ENCODE data around the gene DDX60.

Gene DDX60

DNA sequence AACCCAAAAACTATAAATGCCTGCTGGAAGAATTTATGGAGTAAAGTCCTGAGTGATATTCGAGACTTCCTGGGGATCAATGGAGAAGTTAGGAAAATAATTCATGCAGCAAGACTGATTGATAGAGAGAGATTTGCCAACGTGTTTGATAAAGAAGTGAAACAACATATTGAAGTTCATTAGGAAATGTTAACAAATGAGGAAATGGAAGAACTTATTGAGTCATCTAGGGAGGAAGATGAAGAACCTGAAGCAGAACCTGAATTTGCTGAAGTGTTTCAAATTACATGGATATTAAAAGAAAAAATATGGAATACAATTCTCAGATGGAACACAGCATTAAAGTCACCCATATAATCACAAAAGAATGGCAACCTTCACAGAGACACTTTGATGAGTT lies 39.0 kb downstream of the DDX60 start:
- no peaks in the 10 kb centered on the region for H3K9me3 ChIP-seq (ENCODE audit: insufficient read depth, low read depth, low read length)
- H3K9ac ChIP-seq (ENCODE audit: low read depth, low read length), result no peak overlapping the region
- H3K27ac ChIP-seq (ENCODE audit: low read length), result no peak overlapping the region
- no peaks in the 10 kb centered on the region for H3K4me1 ChIP-seq (ENCODE audit: insufficient read depth, low read length)
- no peaks in the 10 kb centered on the region for H3K36me3 ChIP-seq (ENCODE audit: insufficient read depth, low read depth, low read length)
- H3K27me3 ChIP-seq (ENCODE audit: insufficient read depth, low read length), result no peaks in the 10 kb centered on the region
- H3K4me3 ChIP-seq (ENCODE audit: low read length), result no peak overlapping the region

DNA sequence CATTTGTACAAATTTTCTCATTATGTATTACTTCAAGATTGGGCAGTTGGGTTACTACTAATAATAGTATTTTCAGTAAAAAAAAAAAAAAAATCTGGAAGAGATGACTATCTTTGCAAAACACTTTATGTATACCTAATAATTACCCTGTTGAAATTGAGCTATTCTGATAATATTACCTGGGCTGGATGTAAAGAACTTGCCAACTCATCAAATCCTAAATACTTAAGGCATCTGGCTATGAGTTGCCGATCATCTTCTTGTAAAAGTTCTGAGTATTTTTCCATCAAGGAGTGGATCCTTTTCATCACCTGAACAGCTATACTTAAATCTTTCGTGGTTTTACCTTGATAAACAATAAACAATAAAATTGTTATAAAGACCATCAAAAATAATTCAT lies 42.7 kb downstream of the DDX60 start:
- Histone ChIP-seq H3K9me3 (ENCODE audit: insufficient read depth, low read depth, low read length) (no peaks in the 10 kb centered on the region), H3K4me3 (ENCODE audit: low read length) (no peak overlapping the region), H3K9ac (ENCODE audit: low read depth, low read length) (no peak overlapping the region), H3K4me1 (ENCODE audit: insufficient read depth, low read length) (no peaks in the 10 kb centered on the region), H3K27me3 (ENCODE audit: insufficient read depth, low read length) (no peaks in the 10 kb centered on the region), H3K36me3 (ENCODE audit: insufficient read depth, low read depth, low read length) (no peaks in the 10 kb centered on the region), H3K27ac (ENCODE audit: low read length) (no peak overlapping the region)

GRCh38 chr4:168274871-168275270 lies 43.7 kb downstream of the DDX60 start:
- H3K4me3 ChIP-seq (ENCODE audit: low read length), result no peak overlapping the region
- no peaks in the 10 kb centered on the region for H3K27me3 ChIP-seq (ENCODE audit: insufficient read depth, low read length)

GRCh38 chr4:168273838-168274237 lies 44.7 kb downstream of the DDX60 start:
- H3K36me3 ChIP-seq (ENCODE audit: insufficient read depth, low read depth, low read length), result no peaks in the 10 kb centered on the region
- no peaks in the 10 kb centered on the region for H3K4me1 ChIP-seq (ENCODE audit: insufficient read depth, low read length)
- no peak overlapping the region for H3K4me3 ChIP-seq (ENCODE audit: low read length)
- no peaks in the 10 kb centered on the region for H3K27me3 ChIP-seq (ENCODE audit: insufficient read depth, low read length)
- no peak overlapping the region for H3K9ac ChIP-seq (ENCODE audit: low read depth, low read length)
- H3K9me3 ChIP-seq (ENCODE audit: insufficient read depth, low read depth, low read length), result no peaks in the 10 kb centered on the region
- no peak overlapping the region for H3K27ac ChIP-seq (ENCODE audit: low read length)

More at GRCh38 chr4:168274871-168275270, 43.7 kb downstream of the DDX60 start:
- H3K9ac ChIP-seq (ENCODE audit: low read depth, low read length), result no peak overlapping the region
- no peaks in the 10 kb centered on the region for H3K36me3 ChIP-seq (ENCODE audit: insufficient read depth, low read depth, low read length)
- no peak overlapping the region for H3K27ac ChIP-seq (ENCODE audit: low read length)
- no peaks in the 10 kb centered on the region for H3K4me1 ChIP-seq (ENCODE audit: insufficient read depth, low read length)
- no peaks in the 10 kb centered on the region for H3K9me3 ChIP-seq (ENCODE audit: insufficient read depth, low read depth, low read length)

DNA sequence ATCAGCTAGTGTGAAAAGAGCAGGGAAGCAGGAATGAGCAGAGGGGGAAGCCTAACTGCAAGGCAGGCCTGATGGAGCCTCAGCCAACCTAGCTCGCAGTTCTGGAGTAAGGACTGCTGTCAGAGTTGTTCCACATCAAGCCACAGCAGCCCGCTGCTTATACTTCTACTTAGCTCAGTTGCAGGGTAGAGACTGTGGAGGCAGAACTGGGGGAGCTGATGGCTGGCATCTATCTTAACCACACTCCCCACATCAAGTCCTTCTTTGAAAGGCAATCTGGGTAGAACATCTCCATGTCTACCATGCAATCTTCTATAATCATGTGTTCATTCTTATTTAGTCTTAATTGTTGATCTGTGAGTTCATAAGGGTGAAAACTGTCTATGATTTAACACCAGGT lies 46.1 kb downstream of the DDX60 start:
- no peaks in the 10 kb centered on the region for H3K27me3 ChIP-seq (ENCODE audit: insufficient read depth, low read length)
- H3K4me1 ChIP-seq (ENCODE audit: insufficient read depth, low read length), result no peaks in the 10 kb centered on the region
- no peaks in the 10 kb centered on the region for H3K9me3 ChIP-seq (ENCODE audit: insufficient read depth, low read depth, low read length)
- H3K4me3 ChIP-seq (ENCODE audit: low read length), result no peak overlapping the region
- no peaks in the 10 kb centered on the region for H3K36me3 ChIP-seq (ENCODE audit: insufficient read depth, low read depth, low read length)
- no peak overlapping the region for H3K27ac ChIP-seq (ENCODE audit: low read length)
- no peak overlapping the region for H3K9ac ChIP-seq (ENCODE audit: low read depth, low read length)

DNA sequence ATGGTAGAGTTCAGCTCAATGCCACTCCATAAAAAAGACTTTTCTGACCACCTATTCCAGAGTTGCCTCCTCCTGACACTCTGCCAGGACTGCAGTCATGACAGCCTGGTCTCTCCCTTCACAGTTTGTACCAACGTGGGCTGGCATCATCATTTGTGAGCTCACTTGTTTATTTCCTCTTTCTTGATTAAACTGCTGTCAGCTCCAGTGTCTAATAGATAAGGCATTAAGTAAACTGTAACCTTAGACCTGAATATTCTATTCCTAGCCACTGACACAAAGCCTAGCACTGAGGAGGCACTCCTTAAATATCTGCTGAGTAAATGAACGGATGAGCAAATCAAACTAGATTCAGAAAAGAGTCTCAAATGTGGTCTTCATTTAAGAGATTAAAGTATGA lies 48.7 kb downstream of the DDX60 start:
- Histone ChIP-seq H3K9me3 (ENCODE audit: insufficient read depth, low read depth, low read length) (no peaks in the 10 kb centered on the region), H3K27ac (ENCODE audit: low read length) (no peak overlapping the region), H3K27me3 (ENCODE audit: insufficient read depth, low read length) (no peaks in the 10 kb centered on the region), H3K4me3 (ENCODE audit: low read length) (no peak overlapping the region), H3K36me3 (ENCODE audit: insufficient read depth, low read depth, low read length) (no peaks in the 10 kb centered on the region), H3K4me1 (ENCODE audit: insufficient read depth, low read length) (no peaks in the 10 kb centered on the region), H3K9ac (ENCODE audit: low read depth, low read length) (no peak overlapping the region)

DNA sequence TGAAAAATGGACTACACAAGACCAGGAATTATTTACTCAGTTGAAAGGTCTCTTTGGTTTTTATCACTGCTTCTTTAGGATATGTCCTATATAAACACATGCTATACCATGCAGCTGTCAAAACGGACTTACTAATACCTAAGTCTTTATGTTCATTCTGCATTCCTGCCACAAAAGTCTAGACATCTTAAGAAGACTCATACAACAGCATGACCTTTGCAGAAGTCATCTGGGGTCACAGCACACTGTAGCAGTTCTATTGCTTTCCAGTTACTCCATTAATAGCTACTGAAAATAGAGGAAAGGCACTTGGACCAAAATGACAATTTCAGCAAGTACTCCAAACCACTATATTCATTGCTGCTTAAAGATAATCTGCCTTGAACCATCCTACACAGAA lies 53.2 kb downstream of the DDX60 start:
- Histone ChIP-seq H3K4me1 (ENCODE audit: insufficient read depth, low read length) (no peaks in the 10 kb centered on the region), H3K36me3 (ENCODE audit: insufficient read depth, low read depth, low read length) (no peaks in the 10 kb centered on the region), H3K27ac (ENCODE audit: low read length) (no peak overlapping the region), H3K27me3 (ENCODE audit: insufficient read depth, low read length) (no peaks in the 10 kb centered on the region), H3K9ac (ENCODE audit: low read depth, low read length) (no peak overlapping the region), H3K9me3 (ENCODE audit: insufficient read depth, low read depth, low read length) (no peaks in the 10 kb centered on the region), H3K4me3 (ENCODE audit: low read length) (no peak overlapping the region)

- Histone ChIP-seq H3K9ac (ENCODE audit: low read depth, low read length) (no peak overlapping the region), H3K36me3 (ENCODE audit: insufficient read depth, low read depth, low read length) (no peaks in the 10 kb centered on the region), H3K4me1 (ENCODE audit: insufficient read depth, low read length) (no peaks in the 10 kb centered on the region), H3K4me3 (ENCODE audit: low read length) (no peak overlapping the region), H3K27me3 (ENCODE audit: insufficient read depth, low read length) (no peaks in the 10 kb centered on the region), H3K27ac (ENCODE audit: low read length) (no peak overlapping the region), H3K9me3 (ENCODE audit: insufficient read depth, low read depth, low read length) (no peaks in the 10 kb centered on the region)
Observed at GRCh38 chr4:168264903-168265302, 53.6 kb downstream of the DDX60 start.

- no peaks in the 10 kb centered on the region for H3K36me3 ChIP-seq (ENCODE audit: insufficient read depth, low read depth, low read length)
- H3K27ac ChIP-seq (ENCODE audit: low read length), result no peak overlapping the region
- no peaks in the 10 kb centered on the region for H3K27me3 ChIP-seq (ENCODE audit: insufficient read depth, low read length)
- no peak overlapping the region for H3K4me3 ChIP-seq (ENCODE audit: low read length)
- no peak overlapping the region for H3K9ac ChIP-seq (ENCODE audit: low read depth, low read length)
- H3K4me1 ChIP-seq (ENCODE audit: insufficient read depth, low read length), result no peaks in the 10 kb centered on the region
- no peaks in the 10 kb centered on the region for H3K9me3 ChIP-seq (ENCODE audit: insufficient read depth, low read depth, low read length)
Observed at GRCh38 chr4:168263039-168263438, 55.5 kb downstream of the DDX60 start.

- no peak overlapping the region for H3K9ac ChIP-seq (ENCODE audit: low read depth, low read length)
- H3K4me1 ChIP-seq (ENCODE audit: insufficient read depth, low read length), result peaks cover 6% of the 10 kb centered on the region; the same call in 1 of the 2 replicates
- H3K36me3 ChIP-seq (ENCODE audit: insufficient read depth, low read depth, low read length), result no peaks in the 10 kb centered on the region
- no peaks in the 10 kb centered on the region for H3K9me3 ChIP-seq (ENCODE audit: insufficient read depth, low read depth, low read length)
- no peak overlapping the region for H3K4me3 ChIP-seq (ENCODE audit: low read length)
- no peak overlapping the region for H3K27ac ChIP-seq (ENCODE audit: low read length)
- H3K27me3 ChIP-seq (ENCODE audit: insufficient read depth, low read length), result no peaks in the 10 kb centered on the region
Observed at GRCh38 chr4:168259096-168259495, 59.5 kb downstream of the DDX60 start.

DNA sequence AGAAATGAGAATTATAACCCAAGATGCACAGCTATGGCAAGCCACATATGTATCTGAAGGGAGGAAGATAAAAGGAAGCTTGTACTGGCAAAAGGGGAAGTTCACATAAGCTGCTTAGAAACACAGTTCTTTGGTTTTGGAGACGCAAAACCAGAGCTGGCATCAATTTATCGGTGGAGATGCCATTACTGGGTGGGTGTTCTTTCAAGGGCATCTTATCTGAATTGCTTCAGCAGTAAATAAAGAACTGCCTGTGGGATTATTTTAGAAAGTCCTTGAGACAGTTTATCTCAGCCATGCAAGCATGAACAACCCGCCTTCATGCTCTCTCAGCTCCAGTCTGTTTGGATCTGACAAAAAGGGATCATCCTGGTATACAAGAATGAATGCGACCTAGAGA lies 60.8 kb downstream of the DDX60 start:
- peaks cover 6% of the 10 kb centered on the region; the same call in 1 of the 2 replicates for H3K4me1 ChIP-seq (ENCODE audit: insufficient read depth, low read length)
- H3K36me3 ChIP-seq (ENCODE audit: insufficient read depth, low read depth, low read length), result no peaks in the 10 kb centered on the region
- H3K9ac ChIP-seq (ENCODE audit: low read depth, low read length), result no peak overlapping the region
- H3K27me3 ChIP-seq (ENCODE audit: insufficient read depth, low read length), result no peaks in the 10 kb centered on the region
- no peak overlapping the region for H3K27ac ChIP-seq (ENCODE audit: low read length)
- H3K4me3 ChIP-seq (ENCODE audit: low read length), result no peak overlapping the region
- no peaks in the 10 kb centered on the region for H3K9me3 ChIP-seq (ENCODE audit: insufficient read depth, low read depth, low read length)

DNA sequence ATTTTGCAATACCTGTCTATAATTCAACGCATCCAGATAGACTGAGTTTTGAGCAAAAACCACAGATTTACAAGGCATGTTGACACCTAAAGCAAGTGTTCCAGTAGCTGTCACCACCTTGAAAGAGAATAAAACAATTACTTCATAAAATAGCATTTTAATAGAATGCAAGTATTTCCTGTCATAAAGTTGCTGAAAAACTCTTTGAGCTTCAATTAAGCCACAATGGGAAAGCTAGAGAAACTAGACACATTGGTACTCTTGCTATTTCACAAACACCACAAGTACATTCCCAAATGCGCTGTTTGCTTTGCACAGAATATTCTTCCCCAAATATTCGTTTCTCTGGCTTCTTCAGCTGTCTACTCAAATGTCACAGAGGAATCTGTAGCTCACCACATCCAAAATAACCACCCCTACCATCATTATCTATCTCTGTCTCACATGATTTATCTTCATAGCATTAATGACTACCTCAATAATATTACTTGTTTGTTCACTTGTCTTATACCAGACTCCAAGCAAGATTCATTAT lies 70.3 kb downstream of the DDX60 start:
- Histone ChIP-seq H3K27me3 (ENCODE audit: insufficient read depth, low read length) (no peaks in the 10 kb centered on the region), H3K4me1 (ENCODE audit: insufficient read depth, low read length) (no peaks in the 10 kb centered on the region), H3K9me3 (ENCODE audit: insufficient read depth, low read depth, low read length) (peaks cover 2% of the 10 kb centered on the region; the same call in 1 of the 2 replicates), H3K4me3 (ENCODE audit: low read length) (no peak overlapping the region), H3K27ac (ENCODE audit: low read length) (no peak overlapping the region), H3K9ac (ENCODE audit: low read depth, low read length) (no peak overlapping the region), H3K36me3 (ENCODE audit: insufficient read depth, low read depth, low read length) (no peaks in the 10 kb centered on the region)

All from iPS-20b (cell line).